ENCODE measurements around the gene MAP2. TPM values are rescaled to one million over a fixed set of nuclear protein-coding genes. Genes with fewer than 3 reads are reported as not detected.

Gene MAP2
- total RNA-seq, 1 donor from 2014 or later: 8.2 TPM

DNA sequence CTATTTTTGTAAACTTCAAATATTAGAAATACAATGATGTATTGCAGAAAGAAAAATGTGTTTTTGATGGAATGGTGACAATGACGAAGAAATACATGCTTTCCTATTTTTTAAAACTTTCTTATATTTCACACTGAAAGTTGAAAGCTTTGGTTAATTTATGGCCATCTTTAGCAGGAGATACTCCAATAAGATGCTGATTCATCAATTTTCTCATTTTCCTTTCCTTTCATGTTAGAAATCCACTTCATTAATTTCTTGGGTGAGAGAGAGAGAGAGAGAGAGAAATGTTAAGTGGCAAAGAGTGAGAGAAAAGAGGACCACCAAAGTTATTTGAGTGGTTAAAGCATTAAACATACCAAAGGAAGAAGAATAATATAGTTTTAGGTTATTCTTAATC is 28.6 kb upstream of the MAP2 start:
- DNase-seq (ENCODE audit: low read depth) (no peak), FAIRE-seq (no peak)
- H3K27me3 ChIP-seq (ENCODE audit: control insufficient read depth, insufficient read depth, low read length): no peaks in the 10 kb centered on the region
- no peak overlapping the region for H3K4me3 ChIP-seq (ENCODE audit: low read depth, low read length)
- TF ChIP-seq, protein P1, sequence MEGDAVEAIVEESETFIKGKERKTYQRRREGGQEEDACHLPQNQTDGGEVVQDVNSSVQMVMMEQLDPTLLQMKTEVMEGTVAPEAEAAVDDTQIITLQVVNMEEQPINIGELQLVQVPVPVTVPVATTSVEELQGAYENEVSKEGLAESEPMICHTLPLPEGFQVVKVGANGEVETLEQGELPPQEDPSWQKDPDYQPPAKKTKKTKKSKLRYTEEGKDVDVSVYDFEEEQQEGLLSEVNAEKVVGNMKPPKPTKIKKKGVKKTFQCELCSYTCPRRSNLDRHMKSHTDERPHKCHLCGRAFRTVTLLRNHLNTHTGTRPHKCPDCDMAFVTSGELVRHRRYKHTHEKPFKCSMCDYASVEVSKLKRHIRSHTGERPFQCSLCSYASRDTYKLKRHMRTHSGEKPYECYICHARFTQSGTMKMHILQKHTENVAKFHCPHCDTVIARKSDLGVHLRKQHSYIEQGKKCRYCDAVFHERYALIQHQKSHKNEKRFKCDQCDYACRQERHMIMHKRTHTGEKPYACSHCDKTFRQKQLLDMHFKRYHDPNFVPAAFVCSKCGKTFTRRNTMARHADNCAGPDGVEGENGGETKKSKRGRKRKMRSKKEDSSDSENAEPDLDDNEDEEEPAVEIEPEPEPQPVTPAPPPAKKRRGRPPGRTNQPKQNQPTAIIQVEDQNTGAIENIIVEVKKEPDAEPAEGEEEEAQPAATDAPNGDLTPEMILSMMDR (IDR thresholded peaks at IDR 0.05; ENCODE audit: insufficient read depth, low read length, severe bottlenecking): no peak
- H3K36me3 ChIP-seq (ENCODE audit: control insufficient read depth, insufficient read depth, low read length): no peaks in the 10 kb centered on the region

- DNase-seq (ENCODE audit: low read depth) (no peak), FAIRE-seq (no peak)
- TF ChIP-seq, protein P1 (IDR thresholded peaks at IDR 0.05; ENCODE audit: insufficient read depth, low read length, severe bottlenecking): no peak
- H3K27me3 ChIP-seq (ENCODE audit: control insufficient read depth, insufficient read depth, low read length): no peaks in the 10 kb centered on the region
- H3K4me3 ChIP-seq (ENCODE audit: low read depth, low read length): no peak overlapping the region
- no peaks in the 10 kb centered on the region for H3K36me3 ChIP-seq (ENCODE audit: control insufficient read depth, insufficient read depth, low read length)
These were observed 28.2 kb upstream of the MAP2 start for GRCh38 chr2:209395652-209396051.

DNA sequence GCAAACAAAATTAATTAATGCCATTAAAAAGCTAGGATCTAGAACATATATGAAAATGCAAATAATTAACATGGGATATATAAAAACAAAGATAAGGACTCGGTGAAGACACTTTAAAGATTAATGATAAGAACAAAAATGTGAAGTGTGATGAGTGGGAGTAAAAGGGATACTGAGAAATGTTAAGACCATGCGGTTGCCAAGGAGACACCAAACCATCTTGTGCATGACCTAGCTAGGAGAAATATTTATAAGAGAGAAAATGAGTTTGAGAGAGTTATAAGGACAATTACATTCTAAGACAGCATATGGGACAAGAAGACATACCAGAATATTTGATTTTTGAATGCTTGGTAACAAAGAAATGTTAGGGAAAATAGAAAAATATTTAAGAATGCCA is 25.4 kb upstream of the MAP2 start:
- DNase-seq (ENCODE audit: low read depth) (no peak), FAIRE-seq (no peak)
- Histone ChIP-seq H3K27me3 (ENCODE audit: control insufficient read depth, insufficient read depth, low read length) (no peaks in the 10 kb centered on the region), H3K36me3 (ENCODE audit: control insufficient read depth, insufficient read depth, low read length) (no peaks in the 10 kb centered on the region), H3K4me3 (ENCODE audit: low read depth, low read length) (no peak overlapping the region)
- TF ChIP-seq, protein P1 (IDR thresholded peaks at IDR 0.05; ENCODE audit: insufficient read depth, low read length, severe bottlenecking): no peak

GRCh38 chr2:209401788-209402187 is 22.1 kb upstream of the MAP2 start:
- Histone ChIP-seq H3K27me3 (ENCODE audit: control insufficient read depth, insufficient read depth, low read length) (no peaks in the 10 kb centered on the region), H3K4me3 (ENCODE audit: low read depth, low read length) (no peak overlapping the region), H3K36me3 (ENCODE audit: control insufficient read depth, insufficient read depth, low read length) (no peaks in the 10 kb centered on the region)
- FAIRE-seq: no peak
- peak; percentile 7 for DNase-seq (ENCODE audit: low read depth)
- TF ChIP-seq, protein P1 (IDR thresholded peaks at IDR 0.05; ENCODE audit: insufficient read depth, low read length, severe bottlenecking): no peak

DNA sequence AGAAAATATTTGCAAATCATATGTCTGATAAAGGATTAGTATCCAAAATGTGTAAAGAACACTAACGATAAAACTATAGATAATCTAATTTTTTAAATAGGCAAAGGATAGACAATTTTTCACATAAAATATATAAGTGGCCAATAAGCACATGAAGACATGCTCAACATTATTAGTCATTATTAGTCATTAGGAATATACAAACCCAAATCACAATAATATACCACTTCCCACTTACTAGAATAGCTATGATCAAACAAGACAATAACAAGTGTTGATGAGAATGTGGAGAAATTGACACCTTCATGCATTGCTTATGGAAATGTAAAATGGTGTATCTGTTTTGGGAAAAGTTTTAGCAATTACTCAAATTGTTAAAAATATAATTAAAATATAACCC is 12.6 kb upstream of the MAP2 start:
- FAIRE-seq (no peak), DNase-seq (ENCODE audit: low read depth) (peak; percentile 64)
- Histone ChIP-seq H3K4me3 (ENCODE audit: low read depth, low read length) (no peak overlapping the region), H3K36me3 (ENCODE audit: control insufficient read depth, insufficient read depth, low read length) (no peaks in the 10 kb centered on the region), H3K27me3 (ENCODE audit: control insufficient read depth, insufficient read depth, low read length) (no peaks in the 10 kb centered on the region)
- TF ChIP-seq, protein P1 (IDR thresholded peaks at IDR 0.05; ENCODE audit: insufficient read depth, low read length, severe bottlenecking): no peak

- FAIRE-seq (no peak), DNase-seq (ENCODE audit: low read depth) (peak; percentile 90)
- Histone ChIP-seq H3K27me3 (ENCODE audit: control insufficient read depth, insufficient read depth, low read length) (no peaks in the 10 kb centered on the region), H3K36me3 (ENCODE audit: control insufficient read depth, insufficient read depth, low read length) (no peaks in the 10 kb centered on the region), H3K4me3 (ENCODE audit: low read depth, low read length) (no peak overlapping the region)
- TF ChIP-seq, protein P1 (IDR thresholded peaks at IDR 0.05; ENCODE audit: insufficient read depth, low read length, severe bottlenecking): no peak
These were observed 12.1 kb upstream of the MAP2 start for GRCh38 chr2:209411718-209412117.

Measured in bronchial epithelial cell (primary cell).